Measurements from ENCODE around the gene TLE6. TPM values are rescaled to one million over a fixed set of nuclear protein-coding genes. Genes with fewer than 3 reads are reported as not detected.
"Not testable (repeated sequence)": the region's sequence is repeated elsewhere in the genome, so short reads cannot be mapped to it uniquely, and the experiment has no call there.

TLE6 gene
- total RNA-seq, 1 experiment from 2014 or later: 4.7 TPM

DNA sequence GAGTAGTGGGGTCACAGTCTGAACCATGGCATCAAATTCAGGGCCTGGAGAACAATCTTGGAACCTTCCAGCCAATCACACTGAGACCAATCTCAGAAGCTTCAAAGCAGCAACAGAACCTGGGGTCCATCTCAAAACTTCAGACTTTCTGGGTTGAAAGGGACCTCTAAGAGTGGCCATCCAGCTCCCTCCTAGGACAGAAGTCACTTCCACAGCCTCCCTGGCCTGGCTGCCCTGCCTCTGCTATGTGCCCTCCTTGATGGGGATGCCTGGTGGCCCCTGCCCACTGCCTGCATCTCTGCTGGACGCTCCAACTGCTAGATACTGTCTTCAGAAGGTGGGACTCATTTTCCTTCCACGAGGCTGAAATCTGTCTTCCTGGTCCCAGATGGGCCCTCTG is 49.9 kb downstream of the TLE6 start:
- DNase-seq (ENCODE audit: extremely low read depth, low read depth): no peak

DNA sequence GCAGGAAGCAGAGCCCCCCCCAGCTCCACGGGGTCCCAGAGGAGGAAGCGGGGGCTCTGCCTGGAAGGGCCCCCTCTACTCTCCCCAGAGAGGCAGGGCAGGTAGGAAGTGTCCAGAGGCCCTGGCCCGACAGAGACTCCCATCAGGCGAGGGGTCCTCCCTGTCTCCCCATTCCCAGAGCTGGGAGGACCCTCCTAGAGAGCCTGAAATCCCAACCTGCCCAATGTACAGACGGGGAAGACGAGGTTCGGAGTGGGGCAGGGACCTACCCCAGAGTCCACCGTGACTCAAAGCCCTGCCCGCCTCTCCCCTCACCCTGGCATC is 50.6 kb downstream of the TLE6 start:
- DNase-seq (ENCODE audit: extremely low read depth, low read depth): no peak

DNA sequence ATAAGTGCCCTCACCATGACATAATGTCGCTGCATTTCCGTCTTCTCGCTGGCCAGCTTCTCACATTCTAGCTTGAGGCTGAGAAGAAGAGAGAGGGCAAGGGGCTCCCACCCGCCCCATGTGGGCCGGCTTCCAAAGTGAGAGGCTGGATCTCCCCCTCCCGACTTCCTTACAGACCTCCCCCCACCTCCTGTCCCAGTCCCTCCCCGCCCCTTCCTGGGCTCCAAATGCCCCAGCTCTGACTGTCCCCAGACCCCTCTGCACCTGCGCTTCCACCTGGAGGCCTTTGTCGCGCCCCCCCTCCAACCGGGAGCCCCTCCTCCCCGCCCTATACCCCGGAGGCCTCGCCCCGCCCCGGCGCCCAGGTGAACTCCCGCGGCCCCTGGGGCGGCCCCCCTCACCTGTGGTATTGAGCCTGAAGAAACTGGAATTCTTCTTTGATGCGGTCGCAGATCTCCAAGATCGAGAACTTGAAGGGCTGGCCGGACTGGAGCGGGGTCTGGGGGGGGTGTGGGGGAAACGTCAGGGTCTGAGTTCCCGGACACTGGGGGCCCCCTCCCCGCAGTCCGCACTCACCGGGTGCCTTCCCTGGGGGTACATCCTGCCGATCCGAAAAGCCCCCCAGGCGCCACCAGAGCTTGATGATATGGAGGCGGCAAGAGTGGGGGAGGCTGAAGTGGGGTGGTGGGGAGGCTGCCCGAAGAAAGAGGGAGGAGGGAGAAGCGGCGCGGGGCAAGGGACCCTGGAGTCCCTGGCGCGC is 51.1 kb downstream of the TLE6 start:
- DNase-seq (ENCODE audit: extremely low read depth, low read depth): no peak

DNA sequence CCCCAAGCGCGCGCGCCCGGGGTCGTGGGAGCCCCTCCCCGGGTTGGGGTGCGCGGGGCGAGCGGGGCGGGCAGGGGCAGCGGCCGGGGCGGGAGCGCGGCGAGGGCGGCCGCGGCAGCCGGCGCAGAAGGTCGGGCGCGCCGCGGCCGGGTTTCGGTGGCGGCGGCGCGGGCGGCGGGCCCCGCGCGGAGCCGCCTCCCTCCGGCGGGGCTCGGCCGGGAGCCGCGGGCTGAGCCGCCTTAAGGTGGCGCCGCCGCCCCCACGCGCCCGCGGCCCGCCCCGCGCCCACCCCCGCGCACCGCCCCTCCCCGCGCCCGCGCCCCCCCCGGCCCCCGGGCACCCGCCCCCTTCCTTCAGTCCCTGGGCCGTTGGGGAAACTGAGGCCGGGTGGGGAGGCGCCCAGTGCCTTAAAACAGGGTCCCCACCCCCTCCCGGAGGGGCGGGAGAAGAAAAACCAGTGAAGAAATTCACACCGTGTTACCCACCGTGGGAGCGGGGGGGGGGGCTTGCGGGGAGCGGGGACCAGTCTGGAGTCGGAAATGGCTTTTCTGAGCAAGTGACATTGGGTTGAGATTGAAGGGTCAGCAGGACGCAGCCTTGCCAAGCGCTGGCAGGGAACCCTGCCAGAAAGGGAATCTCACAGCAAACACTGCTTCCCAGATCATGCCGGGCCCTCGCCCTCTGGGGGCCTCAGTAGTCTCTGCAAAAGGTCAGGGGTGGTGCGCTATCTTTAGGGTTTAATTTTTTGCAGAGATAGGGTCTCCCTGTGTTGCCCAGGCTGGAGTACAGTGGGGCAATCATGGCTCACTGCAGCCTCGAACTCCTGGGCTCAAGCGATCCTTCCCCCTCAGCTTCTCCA is 51.9 kb downstream of the TLE6 start, which contains the start of gene TLE2:
Gene TLE2 (minus strand): TSS at position 216 of the 859 bp plus-strand sequence. CDS start 376 bp downstream, outside the sequence.
- no peak for DNase-seq (ENCODE audit: extremely low read depth, low read depth)

DNA sequence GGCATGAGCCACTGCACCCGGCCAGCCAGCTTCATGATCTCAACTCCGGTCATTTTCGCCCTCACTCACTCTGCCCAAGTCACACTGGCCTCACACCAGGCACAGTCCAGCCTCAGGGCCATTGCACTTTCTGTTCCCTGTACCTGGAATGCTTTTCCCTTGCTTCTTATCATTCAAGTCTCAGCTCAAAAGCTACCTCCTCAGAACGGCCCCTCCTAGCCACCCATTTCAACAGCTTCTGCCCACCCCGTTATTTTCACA is 54.2 kb downstream of the TLE6 start:
- DNase-seq (ENCODE audit: extremely low read depth, low read depth): no peak

DNA sequence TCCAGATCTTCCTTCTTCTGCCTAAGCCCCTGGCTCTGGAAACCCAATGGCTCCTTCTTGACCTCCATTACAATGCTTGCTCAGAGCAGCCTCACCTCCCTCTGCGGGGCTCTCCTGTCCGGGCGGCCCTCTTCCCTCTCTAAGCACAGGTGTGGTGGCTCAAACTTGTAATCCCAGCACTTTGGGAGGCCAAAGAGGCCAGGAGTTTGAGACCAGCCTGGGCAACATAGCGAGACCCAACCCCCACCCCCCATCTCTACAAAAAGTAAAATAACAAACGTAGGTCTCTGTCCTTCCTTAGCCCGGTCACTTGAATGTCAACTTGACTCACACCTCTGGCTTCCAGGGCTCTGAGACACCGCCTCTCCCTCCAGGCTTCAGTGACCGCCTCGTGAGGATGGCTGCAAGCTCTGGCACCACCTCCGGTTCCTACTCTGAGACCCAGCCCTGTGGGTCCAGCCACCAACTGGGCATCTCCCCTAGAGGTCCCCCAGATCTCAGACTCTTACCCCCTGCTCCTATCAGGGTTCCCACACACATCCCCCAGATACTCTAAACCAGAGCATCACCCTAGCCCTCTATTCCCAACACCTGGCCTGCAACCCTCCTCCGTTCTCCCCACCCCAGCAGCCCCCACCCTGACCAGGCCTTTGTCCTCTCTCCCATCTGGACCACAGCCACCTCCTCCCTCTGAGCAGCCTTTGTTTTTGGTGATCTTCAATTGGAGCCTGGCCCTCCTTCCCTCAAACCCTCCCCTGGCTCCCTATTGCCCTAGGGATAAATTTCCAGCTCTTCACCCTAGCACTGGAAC is 56.4 kb downstream of the TLE6 start:
- DNase-seq (ENCODE audit: extremely low read depth, low read depth): no peak

DNA sequence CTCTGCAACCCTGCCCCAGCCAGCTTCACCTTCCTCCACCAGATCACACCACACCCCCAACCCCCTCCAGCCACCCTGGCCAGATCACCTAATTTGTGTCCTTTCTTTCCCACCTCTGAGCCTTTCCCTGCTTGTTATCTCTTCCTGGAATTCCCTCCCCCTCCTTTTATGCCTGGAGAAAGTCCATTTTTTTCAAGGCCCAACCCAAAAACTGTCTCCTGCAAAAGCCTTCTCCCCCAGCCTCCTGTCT is 57.0 kb downstream of the TLE6 start:
- no peak for DNase-seq (ENCODE audit: extremely low read depth, low read depth)

DNA sequence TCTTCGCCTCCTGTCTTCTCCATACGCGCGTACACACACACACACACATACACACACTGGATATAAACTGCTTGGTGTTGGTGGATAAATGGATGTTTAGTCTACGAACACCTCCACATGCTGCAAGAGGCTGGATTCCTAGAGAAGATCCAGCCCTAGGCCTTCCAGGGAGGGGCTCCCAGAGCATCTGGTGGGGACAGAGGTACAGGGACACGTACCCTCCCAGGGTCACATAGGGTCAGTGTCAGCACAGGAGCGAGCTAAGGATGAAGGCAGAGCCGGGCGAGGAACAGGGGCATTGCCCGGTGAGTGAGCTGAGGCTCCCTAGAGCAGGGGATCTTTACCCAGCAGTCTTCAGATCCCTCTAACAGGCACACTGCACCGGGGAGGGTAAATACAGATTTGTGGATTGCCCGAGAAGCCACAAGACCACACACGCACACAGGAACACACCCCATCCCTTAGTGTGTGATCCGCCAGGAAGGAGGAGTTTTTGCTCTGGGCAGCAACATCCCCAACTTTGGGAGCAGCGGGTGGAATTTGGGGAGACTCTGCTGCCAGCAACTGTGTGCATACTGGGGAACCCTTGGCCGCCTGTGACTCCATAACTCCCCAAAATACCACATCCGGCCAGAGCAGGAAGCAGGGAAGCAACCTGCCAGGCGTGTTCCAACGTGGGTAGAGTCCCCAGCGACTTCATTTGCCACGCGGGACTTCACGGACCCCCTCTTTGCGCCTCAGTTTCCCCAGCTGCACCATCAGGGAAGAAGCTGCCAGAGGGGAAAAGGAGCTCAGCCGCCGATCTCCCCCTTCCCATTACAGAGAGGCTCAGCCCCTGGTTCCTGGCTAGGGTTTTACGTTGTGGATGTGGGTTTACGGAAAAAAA is 57.5 kb downstream of the TLE6 start:
- no peak for DNase-seq (ENCODE audit: extremely low read depth, low read depth)

DNA sequence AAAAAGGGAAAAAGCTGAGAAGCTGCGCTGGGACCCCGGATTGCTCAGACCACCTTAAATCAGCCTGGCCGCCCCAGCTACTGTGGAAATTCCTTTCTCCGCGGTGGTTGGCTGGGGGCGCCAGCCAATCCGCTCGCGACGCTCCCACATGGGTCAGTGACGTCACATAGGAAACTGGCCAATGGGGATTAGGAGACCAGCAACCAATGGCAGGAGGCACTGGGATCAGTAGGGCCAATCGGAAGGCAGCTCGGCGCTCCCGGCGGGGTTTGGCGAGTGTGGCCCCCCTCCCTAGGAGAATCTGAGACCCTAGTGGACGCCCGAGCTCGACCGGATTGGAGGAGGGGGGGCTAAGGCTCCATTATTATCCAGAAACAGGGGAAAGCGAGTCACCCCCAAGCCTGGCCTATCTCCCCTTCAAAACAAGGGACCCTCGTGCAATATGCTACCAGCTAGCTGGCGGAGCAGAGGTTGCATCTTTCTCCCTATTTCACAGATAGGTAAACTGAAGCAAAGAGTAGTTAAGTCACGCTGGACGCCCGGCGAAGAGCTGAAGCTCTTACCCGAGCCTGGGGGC is 58.3 kb downstream of the TLE6 start:
- DNase-seq (ENCODE audit: extremely low read depth, low read depth): peak; percentile 98

DNA sequence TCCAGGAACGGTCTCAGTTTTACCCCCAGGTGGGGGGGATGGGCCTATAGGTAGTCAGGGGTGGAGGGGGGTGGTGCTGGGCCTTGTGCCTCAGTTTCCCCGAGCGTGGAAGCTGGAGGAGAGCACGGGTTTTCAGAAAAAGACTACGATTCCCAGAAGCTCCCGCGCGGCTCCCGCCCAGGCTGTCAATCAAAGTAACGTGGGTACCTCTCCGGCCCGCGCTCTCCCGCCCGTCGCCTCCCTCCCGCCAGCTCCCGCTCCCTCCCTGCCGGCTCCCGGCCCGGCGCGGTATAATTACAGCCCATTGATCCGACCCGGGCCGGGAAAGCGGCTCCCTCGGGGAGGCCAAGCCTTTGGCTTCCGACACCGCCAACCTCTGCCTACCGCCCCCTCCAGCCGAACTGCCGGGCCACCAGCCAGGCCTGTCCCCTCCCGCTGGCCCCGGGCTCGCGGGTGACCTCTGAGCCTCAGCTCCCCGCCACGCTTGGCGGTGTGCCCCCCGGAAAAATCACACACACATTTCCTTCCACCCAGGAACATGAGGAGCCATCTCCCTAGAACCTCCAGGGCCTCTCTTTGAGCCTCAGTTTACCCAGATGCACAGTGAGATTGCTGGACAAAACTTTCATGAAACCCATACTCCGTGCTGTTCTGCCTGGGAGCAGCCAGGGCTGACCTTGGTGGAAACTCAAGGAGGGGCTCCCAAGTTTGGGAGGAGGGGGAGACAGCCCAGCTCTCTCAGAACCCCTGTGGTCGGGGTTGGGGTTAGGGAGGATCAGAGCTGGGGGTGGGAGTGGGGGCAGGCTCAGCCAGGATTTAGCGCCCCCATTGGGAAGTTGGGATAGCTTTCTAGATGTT is 59.0 kb downstream of the TLE6 start:
- peak; percentile 78 for DNase-seq (ENCODE audit: extremely low read depth, low read depth)

DNA sequence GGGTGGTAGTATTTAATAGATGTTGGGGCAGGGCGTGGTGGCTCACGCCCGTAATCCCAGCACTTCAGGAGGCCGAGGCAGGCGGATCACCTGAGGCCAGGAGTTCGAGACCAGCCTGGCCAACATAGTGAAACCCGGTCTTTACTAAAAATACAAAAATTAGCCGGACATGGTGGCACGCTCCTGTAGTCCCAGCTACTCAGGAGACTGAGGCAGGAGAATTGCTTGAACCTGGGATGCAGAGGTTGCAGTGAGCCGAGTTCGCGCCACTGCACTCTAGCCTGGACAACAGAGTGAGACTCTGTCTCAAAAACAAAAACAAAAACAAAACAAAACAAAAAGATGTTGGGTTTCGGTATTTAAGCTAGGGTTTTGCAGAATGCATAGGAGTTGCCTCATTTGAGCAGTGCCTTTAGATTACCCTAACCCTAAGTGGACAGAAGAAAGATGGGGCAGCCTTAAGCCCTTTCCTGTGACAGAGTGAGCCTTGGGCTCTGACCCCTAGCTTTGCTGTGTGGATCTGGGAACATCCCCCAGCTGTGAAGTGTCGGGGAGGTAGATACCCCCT is 59.7 kb downstream of the TLE6 start:
- not testable (repeated sequence) for DNase-seq (ENCODE audit: extremely low read depth, low read depth)

DNA sequence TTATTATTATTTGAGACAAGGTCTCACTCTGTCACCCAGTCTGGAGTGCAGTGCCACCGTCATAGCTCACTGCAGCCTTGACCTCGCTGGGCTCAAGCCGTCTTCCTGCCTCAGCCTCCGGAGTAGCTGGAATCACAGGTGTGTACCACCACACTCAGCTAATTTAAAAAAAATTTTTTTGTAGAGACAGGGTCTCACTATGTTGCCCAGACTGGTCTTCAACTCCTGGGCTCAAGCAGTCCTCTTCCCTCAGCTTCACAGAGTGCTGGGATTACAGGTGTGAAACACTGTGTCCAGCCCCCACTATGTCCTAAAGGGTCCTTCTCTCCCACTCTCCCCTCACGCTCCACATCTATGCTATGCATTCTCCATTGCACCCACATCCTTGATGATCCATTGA is 60.9 kb downstream of the TLE6 start:
- DNase-seq (ENCODE audit: extremely low read depth, low read depth): no peak

DNA sequence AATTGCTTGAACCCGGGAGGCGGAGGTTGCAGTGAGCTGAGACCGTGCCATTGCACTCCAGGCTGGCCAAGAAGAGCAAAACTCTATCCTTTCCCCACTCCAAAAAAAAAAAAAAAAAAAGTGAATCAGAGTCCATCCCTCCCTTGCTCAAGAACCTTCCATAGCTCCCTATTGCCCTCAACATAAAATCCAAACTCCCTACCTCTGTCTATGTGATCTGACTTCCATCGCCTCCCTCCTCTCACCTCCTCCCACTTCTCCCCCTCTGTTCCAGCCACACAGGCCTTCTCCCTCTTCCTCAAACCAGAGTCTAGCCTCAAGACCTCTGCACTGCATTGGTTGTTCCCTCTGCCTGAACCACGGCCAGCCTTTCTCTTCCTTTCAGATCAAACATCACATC is 61.8 kb downstream of the TLE6 start:
- DNase-seq (ENCODE audit: extremely low read depth, low read depth): no peak

DNA sequence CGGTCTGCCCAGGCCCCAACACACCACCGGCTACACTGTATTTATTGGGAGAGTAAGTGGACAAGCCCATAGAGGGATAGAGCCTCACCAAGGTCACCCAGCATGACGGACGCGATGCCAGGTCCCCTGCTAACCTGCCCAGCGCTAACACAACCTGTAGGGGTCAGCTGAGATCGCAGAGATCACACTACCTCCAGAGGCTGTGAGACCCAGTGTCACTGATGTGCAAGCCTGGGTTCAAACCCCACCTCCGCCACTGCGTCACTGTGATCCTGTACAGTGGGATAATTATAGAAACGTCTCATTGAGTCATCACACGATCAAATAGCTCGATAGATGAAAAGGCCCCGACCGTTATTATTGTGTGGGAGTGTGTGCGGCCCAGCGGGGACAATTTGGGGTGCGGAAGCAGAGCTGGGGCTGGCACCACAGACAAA is 62.3 kb downstream of the TLE6 start:
- DNase-seq (ENCODE audit: extremely low read depth, low read depth): no peak

DNA sequence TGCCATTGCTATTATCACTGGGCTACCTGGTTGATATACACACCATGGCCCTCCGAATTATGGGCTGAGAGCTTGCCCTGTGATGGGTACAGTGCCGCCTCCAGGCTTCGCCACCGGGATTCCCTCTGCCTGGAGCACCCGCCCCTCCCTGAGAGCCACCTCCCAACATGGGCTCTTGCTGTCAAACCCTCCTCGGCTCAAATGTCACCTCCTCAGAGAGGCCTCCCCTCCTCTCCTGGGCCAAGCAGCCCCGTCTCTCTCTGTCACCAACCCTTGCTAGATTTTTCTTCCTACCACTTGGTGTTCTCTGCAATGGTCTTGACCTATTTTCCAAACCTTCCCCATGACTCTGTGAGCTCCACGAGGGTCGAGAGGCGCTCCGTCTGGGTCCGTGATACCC is 64.0 kb downstream of the TLE6 start:
- no peak for DNase-seq (ENCODE audit: extremely low read depth, low read depth)

DNA sequence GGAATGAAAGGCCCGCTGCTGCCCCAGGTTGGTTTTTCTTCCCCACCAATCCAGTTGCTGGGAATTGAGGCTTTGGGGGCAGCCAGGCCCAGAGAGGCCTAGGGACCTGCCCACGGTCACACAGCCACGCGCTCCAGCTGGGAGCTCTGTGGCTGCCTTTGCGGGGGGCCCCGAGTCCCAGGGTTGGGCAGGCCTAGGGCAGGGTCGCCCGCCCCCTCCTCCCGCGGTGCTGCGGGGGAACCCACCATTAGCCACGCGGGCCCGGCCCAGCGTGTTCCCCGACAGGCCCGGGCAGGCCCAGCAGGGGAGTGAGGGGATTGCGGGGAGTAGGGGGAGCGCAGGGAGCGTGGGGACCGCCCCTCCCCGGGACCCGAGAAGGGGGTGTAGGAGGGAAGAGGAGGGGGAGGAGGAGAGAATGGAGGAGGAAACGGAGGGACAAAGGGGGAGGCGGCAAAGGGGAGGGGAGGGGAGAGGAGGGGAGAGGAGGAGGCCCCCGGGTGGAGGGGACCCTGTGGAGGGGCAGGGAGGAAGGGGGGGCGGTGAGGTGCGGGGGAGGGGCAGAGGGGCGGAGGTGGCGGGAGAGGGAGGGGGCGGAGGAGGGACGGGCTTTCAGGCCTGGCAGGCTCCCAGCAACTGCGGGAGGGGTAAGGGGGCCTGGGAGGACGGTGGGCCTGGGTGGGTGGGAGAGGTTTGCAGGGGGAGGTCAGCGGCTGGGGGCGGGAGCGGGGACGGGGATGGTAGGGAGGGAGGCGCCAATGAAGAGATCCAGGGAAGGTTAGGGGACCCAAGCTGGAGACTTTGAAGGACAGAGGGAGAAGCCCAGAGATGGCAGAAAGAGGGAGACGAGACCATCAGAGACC is 64.6 kb downstream of the TLE6 start:
- DNase-seq (ENCODE audit: extremely low read depth, low read depth): no peak

DNA sequence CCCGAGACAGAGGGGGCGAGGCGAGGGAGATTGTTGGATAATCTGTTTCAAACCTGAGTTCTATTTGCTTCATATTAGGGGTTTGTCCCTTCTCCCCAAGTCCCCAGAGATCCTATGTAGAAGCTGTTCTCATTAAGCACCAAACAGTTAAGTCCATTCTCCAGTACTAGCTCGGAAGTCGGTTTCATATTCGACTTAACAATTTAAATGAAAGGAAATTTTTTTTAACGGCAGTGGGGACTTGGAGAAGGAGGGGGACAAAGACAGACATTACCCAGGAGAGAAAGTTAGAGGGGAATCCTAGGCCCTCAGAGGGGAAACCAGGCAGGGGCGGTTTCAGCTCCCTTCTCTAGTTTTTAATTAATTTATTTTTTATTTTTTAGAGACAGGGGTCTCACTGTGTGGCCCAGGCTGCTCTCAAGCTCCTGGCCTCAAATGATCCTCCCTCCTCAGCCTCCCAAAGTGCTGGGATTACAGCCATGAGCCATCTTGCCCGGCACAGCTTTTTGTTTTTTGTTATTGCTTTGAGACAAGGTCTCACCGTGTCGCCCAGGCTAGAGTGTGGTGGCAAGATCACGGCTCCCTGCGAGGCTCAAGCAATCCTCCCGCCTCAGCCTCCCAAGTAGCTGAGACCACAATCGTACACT is 65.4 kb downstream of the TLE6 start:
- DNase-seq (ENCODE audit: extremely low read depth, low read depth): no peak

Measured in NCI-H460 (cell line).